AG04450 (cell line): ENCODE results near the gene KLHL20. TPM values are rescaled to one million over a fixed set of nuclear protein-coding genes. Genes with fewer than 3 reads are reported as not detected.
"Not testable (repeated sequence)": the region's sequence is repeated elsewhere in the genome, so short reads cannot be mapped to it uniquely, and the experiment has no call there.

Experiments used
- CTCF ChIA-PET: fragments of 300-600, 350-600 bp; formaldehyde crosslinking; extraction: SDS; loops from one replicate; lab custom pipeline; 2022; ENCODE audit warnings: antibody characterized with exemption, inconsistent platforms; lab: Charles Lee
- POLR2A ChIA-PET: fragments of 350-600 bp; formaldehyde crosslinking; extraction: SDS; loops from one replicate; lab custom pipeline; 2021; ENCODE audit warnings: antibody characterized with exemption, inconsistent platforms; lab: Yijun Ruan, JAX
- DNase-seq: peaks from one replicate; pipeline ENCODE4 v3.0.0-alpha.2; 2011; ENCODE audit warnings: low read depth, low spot score
- H3K27ac ChIP-seq: one replicate; pipeline ENCODE4 v1.5.1; 2012; ENCODE audit warnings: low read depth, low read length, control low read depth
- H3K27me3 ChIP-seq: one replicate; pipeline ENCODE4 v1.6.0; 2012; ENCODE audit warnings: low read length; ENCODE audit not compliant: control insufficient read depth, insufficient read depth
- H3K4me3 ChIP-seq: 2 replicates; pipeline ENCODE4 v1.5.1; 2011; ENCODE audit warnings: mild to moderate bottlenecking, low read depth, low read length, control low read depth
- H3K9me3 ChIP-seq: 2 replicates; pipeline ENCODE4 v1.5.1; 2012; ENCODE audit warnings: low read length; ENCODE audit not compliant: control insufficient read depth, insufficient read depth
- polyA plus RNA-seq: library from polyadenylated mRNA; depleted of rRNA; stranded (reverse); fragments of >200 nt; gene quantifications from 2 replicates; pipeline ENCODE4 v1.2.3, GENCODE V29; 2011
- TF ChIP-seq, protein P1 (sequence below): IDR thresholded peaks from 2 replicates; pipeline ENCODE4 v1.5.1; 2011; ENCODE audit warnings: low read depth, low read length, control low read depth, inconsistent platforms

The KLHL20 gene
- polyA plus RNA-seq, 1 experiment, result 19.7 TPM

DNA sequence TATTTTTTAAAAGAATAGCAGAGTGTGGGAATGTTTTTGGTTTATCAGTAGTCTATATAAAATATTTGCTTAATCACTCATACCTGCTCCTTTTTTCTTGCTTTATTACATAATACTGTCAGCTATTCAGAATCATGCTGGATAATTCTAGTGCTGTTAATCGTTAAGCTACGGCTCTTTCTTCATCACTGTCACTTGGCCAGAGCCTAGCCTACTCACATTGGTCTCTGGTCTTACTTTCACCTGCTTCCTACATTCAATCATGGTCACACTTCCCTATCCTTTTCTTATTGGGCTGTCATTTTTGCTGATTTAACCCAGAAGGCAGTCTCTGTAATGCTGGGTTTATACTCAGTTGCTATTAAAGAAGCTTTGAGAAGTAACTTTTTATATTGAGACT is 2.5 kb downstream of the KLHL20 start:
- H3K9me3 ChIP-seq, result no peaks in the 10 kb centered on the region
- ChIA-PET CTCF (interaction anchor here (0.5 kb wide), 1 partner anchor 1026 kb away, joined by 4 read pairs; no protein-coding TSS in a partner anchor), POLR2A (no interaction called here)
- no peak overlapping the region for H3K27ac ChIP-seq
- TF ChIP-seq, protein P1, sequence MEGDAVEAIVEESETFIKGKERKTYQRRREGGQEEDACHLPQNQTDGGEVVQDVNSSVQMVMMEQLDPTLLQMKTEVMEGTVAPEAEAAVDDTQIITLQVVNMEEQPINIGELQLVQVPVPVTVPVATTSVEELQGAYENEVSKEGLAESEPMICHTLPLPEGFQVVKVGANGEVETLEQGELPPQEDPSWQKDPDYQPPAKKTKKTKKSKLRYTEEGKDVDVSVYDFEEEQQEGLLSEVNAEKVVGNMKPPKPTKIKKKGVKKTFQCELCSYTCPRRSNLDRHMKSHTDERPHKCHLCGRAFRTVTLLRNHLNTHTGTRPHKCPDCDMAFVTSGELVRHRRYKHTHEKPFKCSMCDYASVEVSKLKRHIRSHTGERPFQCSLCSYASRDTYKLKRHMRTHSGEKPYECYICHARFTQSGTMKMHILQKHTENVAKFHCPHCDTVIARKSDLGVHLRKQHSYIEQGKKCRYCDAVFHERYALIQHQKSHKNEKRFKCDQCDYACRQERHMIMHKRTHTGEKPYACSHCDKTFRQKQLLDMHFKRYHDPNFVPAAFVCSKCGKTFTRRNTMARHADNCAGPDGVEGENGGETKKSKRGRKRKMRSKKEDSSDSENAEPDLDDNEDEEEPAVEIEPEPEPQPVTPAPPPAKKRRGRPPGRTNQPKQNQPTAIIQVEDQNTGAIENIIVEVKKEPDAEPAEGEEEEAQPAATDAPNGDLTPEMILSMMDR, result no peak
- H3K27me3 ChIP-seq, result no peaks in the 10 kb centered on the region
- DNase-seq, result no peak
- no peak overlapping the region for H3K4me3 ChIP-seq

DNA sequence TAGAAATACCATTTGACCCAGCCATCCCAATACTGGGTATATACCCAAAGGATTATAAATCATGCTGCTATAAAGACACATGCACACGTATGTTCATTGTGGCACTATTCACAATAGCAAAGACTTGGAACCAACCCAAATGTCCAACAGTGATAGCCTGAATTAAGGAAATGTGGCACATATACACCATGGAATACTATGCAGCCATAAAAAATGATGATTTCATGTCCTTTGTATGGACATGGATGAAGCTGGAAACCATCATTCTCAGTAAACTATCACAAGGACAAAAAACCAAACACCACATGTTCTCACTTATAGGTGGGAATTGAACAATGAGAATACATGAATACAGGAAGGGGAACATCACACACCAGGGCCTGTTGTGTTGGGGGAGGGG is 16.6 kb downstream of the KLHL20 start:
- H3K9me3 ChIP-seq, H3K27me3 ChIP-seq, POLR2A ChIA-PET, DNase-seq, H3K4me3 ChIP-seq, H3K27ac ChIP-seq: not testable (repeated sequence)
- CTCF ChIA-PET, result interaction anchor here (0.7 kb wide), 1 partner anchor 18 kb away, joined by 3 read pairs; no protein-coding TSS in a partner anchor

DNA sequence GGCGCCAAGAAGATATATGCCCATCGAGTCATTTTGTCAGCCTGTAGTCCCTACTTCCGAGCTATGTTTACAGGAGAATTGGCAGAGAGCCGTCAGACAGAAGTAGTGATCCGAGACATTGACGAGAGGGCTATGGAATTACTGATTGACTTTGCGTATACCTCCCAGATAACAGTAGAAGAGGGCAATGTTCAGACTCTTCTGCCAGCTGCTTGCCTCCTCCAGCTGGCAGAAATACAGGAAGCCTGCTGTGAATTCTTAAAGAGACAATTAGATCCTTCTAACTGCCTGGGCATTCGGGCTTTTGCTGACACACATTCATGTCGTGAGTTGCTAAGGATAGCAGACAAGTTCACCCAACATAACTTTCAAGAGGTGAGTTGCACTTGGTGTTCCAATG is 19.1 kb downstream of the KLHL20 start:
- H3K27ac ChIP-seq, result no peak overlapping the region
- CTCF ChIA-PET, result no interaction called here
- POLR2A ChIA-PET, result no interaction called here
- 0 out of 2 replicates have a peak, but pooled peaks cover 4% of the 10 kb centered on the region for H3K9me3 ChIP-seq
- H3K27me3 ChIP-seq, result no peaks in the 10 kb centered on the region
- H3K4me3 ChIP-seq, result no peak overlapping the region
- DNase-seq, result no peak
- TF ChIP-seq, protein P1, result no peak

DNA sequence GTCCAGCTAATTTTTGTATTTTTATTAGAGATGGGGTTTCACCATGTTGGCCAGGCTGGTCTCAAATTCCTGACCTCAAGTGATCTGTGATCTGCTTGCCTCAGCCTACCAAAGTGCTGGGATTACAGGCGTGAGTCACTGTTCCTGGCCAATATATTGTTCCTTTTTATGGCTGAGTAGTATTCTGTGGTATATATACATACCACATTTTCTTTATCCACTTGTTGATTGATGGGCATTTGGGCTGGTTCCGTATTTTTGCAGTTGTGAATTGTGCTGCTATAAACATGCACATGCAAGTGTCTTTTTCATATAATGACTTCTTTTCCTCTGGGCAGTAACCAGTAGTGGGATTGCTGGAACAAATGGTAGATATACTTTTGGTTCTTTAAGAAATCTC is 21.3 kb downstream of the KLHL20 start:
- H3K27ac ChIP-seq, DNase-seq, POLR2A ChIA-PET, H3K4me3 ChIP-seq, H3K9me3 ChIP-seq, H3K27me3 ChIP-seq, CTCF ChIA-PET: not testable (repeated sequence)

GRCh38 chr1:173742203-173742886 is 27.6 kb downstream of the KLHL20 start:
- POLR2A ChIA-PET, result no interaction called here
- CTCF ChIA-PET, result no interaction called here
- DNase-seq, result no peak
- Histone ChIP-seq H3K4me3 (no peak overlapping the region), H3K9me3 (no peaks in the 10 kb centered on the region), H3K27ac (no peak overlapping the region), H3K27me3 (no peaks in the 10 kb centered on the region)
- TF ChIP-seq, protein P1, result no peak

- ChIA-PET CTCF (no interaction called here), POLR2A (no interaction called here)
- H3K27ac ChIP-seq, result no peak overlapping the region
- H3K27me3 ChIP-seq, result no peaks in the 10 kb centered on the region
- TF ChIP-seq, protein P1, result no peak
- H3K9me3 ChIP-seq, result no peaks in the 10 kb centered on the region
- DNase-seq, result no peak
- H3K4me3 ChIP-seq, result no peak overlapping the region
Observed at GRCh38 chr1:173744651-173745050, 29.9 kb downstream of the KLHL20 start.
